Stimulated activated CD4-positive, alpha-beta T cell treated with anti-CD3 and anti-CD28 coated beads, Interleukin-1b, Interleukin-23, amount 100 ng/mL, for 4 hours (primary cell): ENCODE measurements around the gene FBXO42.

Experiments
- DNase-seq, 2 donors: peaks; one replicate each; pipeline ENCODE4 v3.0.0-alpha.2; 2020; ENCODE audit warnings: low read depth in 2 of 2

The FBXO42 gene

GRCh38 chr1:16326833-16327404 lies 25.4 kb downstream of the FBXO42 start:
- no peak for DNase-seq

DNA sequence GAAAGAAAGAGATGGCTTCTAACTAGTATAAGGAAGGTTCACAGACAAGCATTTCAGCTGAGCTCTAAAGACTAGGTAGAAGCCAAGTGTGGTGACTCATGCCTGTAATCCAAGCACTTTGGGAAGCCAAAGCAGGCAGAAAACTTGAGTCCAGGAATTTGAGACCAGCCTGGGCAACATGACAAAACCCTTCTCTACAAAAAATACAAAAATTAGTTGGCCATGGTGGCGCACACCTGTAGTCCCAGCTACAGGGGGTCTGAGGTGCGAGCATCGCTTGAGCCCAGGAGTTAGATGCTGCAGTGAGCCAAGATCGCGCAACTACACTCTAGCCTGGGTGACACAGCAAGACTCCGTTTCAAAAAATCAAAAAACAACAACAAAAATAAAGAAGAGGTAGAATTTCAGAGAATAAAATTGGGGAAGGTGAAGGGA lies 27.8 kb downstream of the FBXO42 start:
- DNase-seq = no peak

DNA sequence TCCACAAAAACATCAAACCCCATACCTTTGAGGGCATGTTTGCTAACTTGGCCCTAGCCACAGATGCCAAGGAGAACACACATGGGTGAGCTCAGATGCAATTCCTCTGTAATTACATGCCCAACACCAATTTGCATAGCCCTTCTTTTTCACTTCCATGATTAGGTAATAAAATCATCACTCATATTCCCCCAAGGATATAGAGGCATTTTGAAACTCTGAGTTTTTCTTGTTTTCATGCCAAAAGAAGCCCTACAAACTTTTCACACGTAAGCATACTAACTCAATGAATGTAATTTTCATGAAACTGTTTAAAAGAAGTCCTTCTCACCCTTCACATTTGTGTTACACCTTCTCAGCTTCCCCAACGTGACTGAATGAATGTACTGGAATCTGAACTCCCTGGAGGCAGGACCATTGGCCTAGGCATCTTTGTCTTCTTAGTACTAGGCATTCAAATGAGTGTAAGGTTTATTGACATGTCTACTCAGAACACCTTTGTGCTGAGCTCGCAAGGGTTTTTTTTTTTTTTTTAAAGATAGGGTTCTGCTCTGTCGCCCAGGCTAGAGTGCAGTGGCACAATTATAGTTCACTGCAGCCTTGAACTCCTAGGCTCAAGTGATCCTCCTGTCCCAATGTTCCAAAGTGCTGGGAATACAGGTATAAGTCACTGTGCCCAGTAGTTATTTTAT lies 31.0 kb downstream of the FBXO42 start:
- no peak for DNase-seq

GRCh38 chr1:16318555-16318954 lies 33.7 kb downstream of the FBXO42 start:
- DNase-seq = no peak

DNA sequence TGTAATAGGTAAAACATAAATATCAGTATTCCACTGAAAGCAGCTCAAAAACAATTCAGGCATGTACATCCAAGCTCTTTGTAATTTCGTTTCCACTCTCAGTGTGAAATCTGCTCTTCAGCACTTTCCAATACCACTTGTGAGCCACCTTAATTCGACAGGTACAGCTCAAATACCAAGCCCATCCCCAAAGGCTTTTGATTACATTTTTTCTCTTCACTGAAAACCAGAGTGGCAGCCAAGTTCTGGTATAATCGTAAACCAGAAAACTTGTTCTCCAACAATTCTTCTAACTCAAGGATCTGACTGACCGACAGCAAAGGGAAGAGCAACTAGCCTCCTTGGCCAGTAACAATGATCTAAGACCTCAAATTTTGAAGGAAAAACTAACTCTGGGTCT lies 36.8 kb downstream of the FBXO42 start:
- DNase-seq = no peak

GRCh38 chr1:16307222-16307621 lies 45.1 kb downstream of the FBXO42 start:
- DNase-seq = no peak

DNA sequence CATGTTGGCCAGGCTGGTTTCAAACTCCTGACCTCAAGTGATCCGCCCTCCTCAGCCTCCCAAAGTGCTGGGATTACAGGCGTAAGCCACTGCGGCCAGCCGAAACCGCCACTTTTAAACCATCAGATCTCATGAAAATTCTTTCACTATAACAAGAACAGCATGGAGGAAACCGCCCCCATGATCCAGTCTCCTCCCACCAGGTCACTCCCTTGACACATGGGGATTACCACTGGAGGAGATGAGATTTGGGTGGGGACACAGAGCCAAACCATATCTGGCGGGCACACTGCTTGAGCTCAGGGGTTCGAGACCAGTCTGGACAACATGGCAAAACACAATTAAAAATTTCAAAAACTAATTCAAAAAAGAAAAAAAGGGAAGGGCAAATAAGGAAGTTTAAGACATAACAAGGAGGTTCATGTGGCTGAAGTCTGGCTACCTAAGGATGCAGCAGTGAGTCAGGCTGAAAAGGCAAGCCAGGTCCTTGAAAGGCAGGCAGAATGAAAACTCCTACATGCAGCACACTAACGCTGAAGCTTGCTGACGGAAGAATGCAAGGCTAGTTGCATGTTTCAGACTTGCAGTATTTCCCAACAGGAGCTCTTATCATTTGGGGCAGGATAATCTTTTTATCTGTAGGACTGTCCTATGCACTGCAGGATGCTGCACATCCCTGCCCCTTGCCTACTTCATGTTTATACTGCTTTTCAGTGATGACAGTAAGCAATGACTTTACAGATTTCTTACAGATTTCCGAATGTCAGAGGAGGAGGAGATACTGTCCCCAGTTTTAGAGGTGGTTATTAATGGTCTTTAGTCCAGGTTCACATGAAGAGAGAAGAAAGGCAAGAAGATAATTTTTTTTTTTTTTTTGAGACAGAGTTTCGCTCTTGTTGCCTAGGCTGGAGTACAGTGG lies 49.3 kb downstream of the FBXO42 start:
- DNase-seq = no peak

DNA sequence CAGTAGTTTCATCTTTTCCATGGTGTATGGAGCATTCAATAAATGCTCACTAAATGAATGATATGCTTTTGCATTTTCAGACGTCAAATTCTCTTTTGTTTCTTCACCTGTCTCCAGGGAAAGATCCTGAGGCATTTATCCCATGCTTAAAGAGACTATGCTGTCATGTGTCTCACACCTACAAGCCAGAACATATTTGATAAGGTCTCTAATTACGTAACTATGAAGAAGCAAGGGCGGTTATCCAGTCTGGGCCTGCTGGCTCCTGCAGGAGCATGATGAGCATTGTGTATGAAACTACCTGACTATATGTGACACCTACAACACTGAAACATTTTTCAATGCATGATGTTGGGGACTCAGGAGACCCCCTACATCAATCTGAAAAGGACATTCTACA lies 51.8 kb downstream of the FBXO42 start:
- DNase-seq = no peak

DNA sequence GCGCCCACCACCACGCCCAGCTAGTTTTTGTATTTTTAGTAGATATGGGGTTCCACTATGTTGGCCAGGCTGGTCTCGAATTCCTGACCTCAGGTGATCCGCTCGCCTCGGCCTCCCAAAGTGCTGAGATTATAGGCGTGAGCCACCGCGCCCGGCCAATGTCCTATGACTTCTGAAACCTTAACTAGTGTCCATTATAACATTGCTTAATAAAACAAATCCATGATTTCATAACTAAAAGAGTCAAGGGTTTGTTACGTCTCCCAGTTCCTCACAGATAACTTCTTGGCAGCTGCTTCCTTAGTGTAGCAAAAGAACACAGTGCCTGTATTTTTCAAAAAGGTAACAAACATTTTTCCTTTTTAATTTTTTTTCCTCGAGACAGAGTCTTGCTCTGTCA lies 53.6 kb downstream of the FBXO42 start:
- DNase-seq = no peak

- DNase-seq = no peak
Measured at GRCh38 chr1:16296643-16297042, 55.6 kb downstream of the FBXO42 start.

DNA sequence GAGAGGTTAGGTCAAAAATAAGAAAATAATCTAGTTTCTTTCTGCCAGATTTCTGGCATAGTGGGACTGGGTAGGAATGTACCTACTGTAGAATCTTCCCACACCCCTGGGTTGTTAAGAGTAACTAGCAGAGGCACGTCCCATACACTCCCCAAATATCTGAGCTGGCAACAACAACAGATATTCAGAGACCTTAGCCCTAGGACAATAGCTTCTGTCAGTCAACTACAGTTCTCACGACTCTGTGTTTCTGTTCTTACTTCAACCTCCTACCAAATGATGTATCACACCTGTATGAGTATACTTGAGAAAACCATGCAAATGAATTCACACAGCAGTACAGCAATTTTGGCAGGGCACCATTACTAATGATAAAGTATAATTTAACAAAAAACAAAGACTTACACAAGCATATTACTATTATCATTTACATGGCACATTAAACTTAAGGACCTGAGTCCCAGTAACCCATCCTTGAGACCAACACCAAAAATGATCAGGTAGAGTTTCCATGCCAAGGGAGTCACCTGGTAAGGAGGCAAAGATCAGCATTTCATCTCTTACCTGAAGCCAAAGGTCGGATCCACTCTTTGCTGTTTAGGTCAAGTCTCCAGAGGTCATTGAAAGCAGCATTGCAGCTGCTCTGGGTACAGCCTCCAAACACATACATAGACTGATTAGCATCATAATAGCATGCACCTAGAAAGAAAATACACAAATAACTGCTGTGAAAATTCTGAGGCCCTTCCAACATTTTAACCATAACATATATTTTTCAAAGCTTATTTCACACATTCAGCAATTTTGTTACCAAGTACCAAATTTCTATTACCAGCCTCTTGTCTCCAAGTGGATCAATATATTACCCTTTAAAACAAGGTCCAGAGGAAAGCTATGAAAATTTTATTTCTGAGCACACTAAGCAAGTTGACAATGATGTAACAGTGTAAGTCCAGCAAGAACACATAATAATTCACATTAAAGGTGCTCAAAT lies 57.8 kb downstream of the FBXO42 start:
- DNase-seq = no peak

- no peak for DNase-seq
Measured at GRCh38 chr1:16293538-16293937, 58.7 kb downstream of the FBXO42 start.

GRCh38 chr1:16292739-16293138 lies 59.5 kb downstream of the FBXO42 start:
- DNase-seq = no peak

- DNase-seq = no peak
Measured at GRCh38 chr1:16289959-16290358, 62.3 kb downstream of the FBXO42 start.

- no peak for DNase-seq
Measured at GRCh38 chr1:16286122-16286521, 66.2 kb downstream of the FBXO42 start.

GRCh38 chr1:16281765-16282164 lies 70.5 kb downstream of the FBXO42 start:
- DNase-seq = no peak

GRCh38 chr1:16279186-16279585 lies 73.1 kb downstream of the FBXO42 start:
- no peak for DNase-seq

DNA sequence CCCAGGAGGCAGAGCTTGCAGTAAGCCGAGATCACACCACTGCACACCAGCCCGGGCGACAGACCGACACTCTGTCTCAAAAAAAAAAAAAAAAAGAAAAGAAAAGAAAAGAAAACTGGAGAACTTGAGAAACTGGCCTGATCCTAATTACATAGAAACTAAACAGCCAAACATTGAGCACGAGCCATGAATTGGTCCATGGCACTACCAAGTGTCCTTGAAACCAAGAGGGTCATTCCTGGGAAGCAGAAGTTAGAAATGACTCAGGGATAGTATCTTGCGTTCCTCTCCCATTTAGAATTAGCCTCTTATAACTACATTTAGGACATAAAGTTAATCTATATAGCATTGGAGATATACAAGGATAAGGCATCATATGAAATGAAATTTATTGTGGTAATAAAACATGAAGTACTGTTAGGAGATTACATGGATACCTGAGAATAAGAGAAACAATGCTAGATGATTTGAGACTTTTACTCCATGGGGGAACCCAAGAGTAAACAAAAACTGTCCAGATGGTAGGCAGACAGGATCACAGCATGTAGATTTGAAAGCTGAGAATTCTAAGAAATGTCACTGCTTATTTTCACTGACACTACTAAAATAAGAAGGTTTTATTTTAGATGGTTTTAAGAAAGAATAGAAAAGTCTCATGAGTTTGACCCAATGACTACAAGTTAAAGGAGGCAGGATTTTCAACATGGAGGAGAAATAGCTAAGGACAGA lies 75.8 kb downstream of the FBXO42 start:
- DNase-seq = no peak

- no peak for DNase-seq
Measured at GRCh38 chr1:16275591-16275990, 76.7 kb downstream of the FBXO42 start.

- no peak for DNase-seq
Measured at GRCh38 chr1:16267690-16268180, 84.5 kb downstream of the FBXO42 start.
